GM12872 (cell line): ENCODE measurements around the gene MFGE8.

Experiments
- CTCF ChIP-seq: IDR thresholded peaks from 3 replicates; pipeline ENCODE4 v1.5.1; 2011; ENCODE audit warnings: low read depth, mild to moderate bottlenecking, low read length, moderate library complexity; ENCODE audit not compliant: insufficient read depth

The MFGE8 gene

GRCh38 chr15:88891540-88892254 lies 21.5 kb downstream of the MFGE8 start:
- TF ChIP-seq CTCF, result no peak

- TF ChIP-seq CTCF, result no peak
Measured at GRCh38 chr15:88890495-88890894, 22.7 kb downstream of the MFGE8 start.

- TF ChIP-seq CTCF, result no peak
Measured at GRCh38 chr15:88888719-88889118, 24.5 kb downstream of the MFGE8 start.

GRCh38 chr15:88887068-88887580 lies 26.1 kb downstream of the MFGE8 start:
- no peak for TF ChIP-seq CTCF

- no peak for TF ChIP-seq CTCF
Measured at GRCh38 chr15:88882785-88883184, 30.4 kb downstream of the MFGE8 start.

GRCh38 chr15:88881775-88882174 lies 31.4 kb downstream of the MFGE8 start:
- no peak for TF ChIP-seq CTCF

- no peak for TF ChIP-seq CTCF
Measured at GRCh38 chr15:88880944-88881740, 32.0 kb downstream of the MFGE8 start.
